SK-N-SH (cell line): Measurements from ENCODE around the gene PUSL1.

Experiments
- CTCF ChIP-seq: fragments of 200-600 bp; sonication (generic); IDR thresholded peaks from 2 replicates; pipeline ENCODE4 v1.6.1; 2017; ENCODE audit warnings: antibody characterized with exemption, mild to moderate bottlenecking, moderate library complexity
- EP300 ChIP-seq, 2 experiments: IDR thresholded peaks; 2 replicates each; pipeline versions ENCODE4 v1.4.0 to v1.6.1; 2012; ENCODE audit warnings: borderline replicate concordance in 1 of 2, low read depth in 1 of 2, low read length in 1 of 2
- NRF1 ChIP-seq: IDR thresholded peaks from 2 replicates; pipeline ENCODE4 v1.6.1; 2012; ENCODE audit warnings: low read depth, mild to moderate bottlenecking, low read length
- RAD21 ChIP-seq: IDR thresholded peaks from 2 replicates; pipeline ENCODE4 v1.6.1; 2012; ENCODE audit warnings: mild to moderate bottlenecking, low read length
- TF ChIP-seq, protein P1 (sequence below): IDR thresholded peaks from 2 replicates; pipeline ENCODE4 v1.4.0; 2012; ENCODE audit warnings: low read depth, borderline replicate concordance
- TF ChIP-seq, protein P2 (sequence below): IDR thresholded peaks from 2 replicates; pipeline ENCODE4 v1.4.0; 2012; ENCODE audit warnings: low read depth

DNA sequence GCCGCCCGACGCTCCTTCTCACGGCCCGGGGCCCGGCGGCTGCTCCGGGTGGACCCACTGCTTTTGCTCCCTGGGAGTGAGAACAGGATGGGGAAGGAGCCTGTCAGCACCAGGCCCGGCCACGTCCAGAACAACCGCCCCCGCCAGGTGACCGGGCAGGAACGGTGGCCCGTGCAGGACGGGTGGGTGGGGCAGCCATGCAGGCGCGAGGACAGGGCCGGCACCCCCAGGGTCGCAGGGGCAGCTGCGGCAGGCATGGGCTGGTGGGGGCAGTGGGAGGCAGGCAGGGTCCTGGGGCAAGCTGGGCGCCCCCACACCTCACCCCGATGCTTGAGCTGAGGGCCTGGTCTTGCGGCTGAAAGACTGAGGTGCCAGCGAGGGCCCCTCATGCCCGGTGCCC is 28.0 kb downstream of the PUSL1 start:
- TF ChIP-seq EP300 (IDR thresholded peaks at IDR 0.05; ENCODE audit: borderline replicate concordance in 1 of 2, low read depth in 1 of 2, low read length in 1 of 2) = no peak
- no peak for TF ChIP-seq RAD21
- TF ChIP-seq CTCF = no peak
- TF ChIP-seq, protein P1, sequence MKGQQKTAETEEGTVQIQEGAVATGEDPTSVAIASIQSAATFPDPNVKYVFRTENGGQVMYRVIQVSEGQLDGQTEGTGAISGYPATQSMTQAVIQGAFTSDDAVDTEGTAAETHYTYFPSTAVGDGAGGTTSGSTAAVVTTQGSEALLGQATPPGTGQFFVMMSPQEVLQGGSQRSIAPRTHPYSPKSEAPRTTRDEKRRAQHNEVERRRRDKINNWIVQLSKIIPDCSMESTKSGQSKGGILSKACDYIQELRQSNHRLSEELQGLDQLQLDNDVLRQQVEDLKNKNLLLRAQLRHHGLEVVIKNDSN = no peak
- no peak for TF ChIP-seq NRF1
- TF ChIP-seq, protein P2, sequence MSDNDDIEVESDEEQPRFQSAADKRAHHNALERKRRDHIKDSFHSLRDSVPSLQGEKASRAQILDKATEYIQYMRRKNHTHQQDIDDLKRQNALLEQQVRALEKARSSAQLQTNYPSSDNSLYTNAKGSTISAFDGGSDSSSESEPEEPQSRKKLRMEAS = no peak
